OCI-LY1 (cell line): ENCODE data around the gene PPP2R2D.

Experiments
- EZH2 ChIP-seq: fragments of 200-600 bp; sonication (generic), shearing (Covaris generic); IDR thresholded peaks from 2 replicates; pipeline ENCODE4 v1.8.0; 2017; ENCODE audit warnings: borderline replicate concordance, mixed run types, mild to moderate bottlenecking, antibody characterized with exemption, low read length, moderate library complexity, mixed read lengths
- TF ChIP-seq, protein P1 (sequence below): fragments of 200-600 bp; sonication (generic), shearing (Covaris generic); IDR thresholded peaks from 2 replicates; pipeline ENCODE4 v1.5.1; 2017; ENCODE audit warnings: mild to moderate bottlenecking, antibody characterized with exemption, low read length, moderate library complexity, mixed read lengths

DNA sequence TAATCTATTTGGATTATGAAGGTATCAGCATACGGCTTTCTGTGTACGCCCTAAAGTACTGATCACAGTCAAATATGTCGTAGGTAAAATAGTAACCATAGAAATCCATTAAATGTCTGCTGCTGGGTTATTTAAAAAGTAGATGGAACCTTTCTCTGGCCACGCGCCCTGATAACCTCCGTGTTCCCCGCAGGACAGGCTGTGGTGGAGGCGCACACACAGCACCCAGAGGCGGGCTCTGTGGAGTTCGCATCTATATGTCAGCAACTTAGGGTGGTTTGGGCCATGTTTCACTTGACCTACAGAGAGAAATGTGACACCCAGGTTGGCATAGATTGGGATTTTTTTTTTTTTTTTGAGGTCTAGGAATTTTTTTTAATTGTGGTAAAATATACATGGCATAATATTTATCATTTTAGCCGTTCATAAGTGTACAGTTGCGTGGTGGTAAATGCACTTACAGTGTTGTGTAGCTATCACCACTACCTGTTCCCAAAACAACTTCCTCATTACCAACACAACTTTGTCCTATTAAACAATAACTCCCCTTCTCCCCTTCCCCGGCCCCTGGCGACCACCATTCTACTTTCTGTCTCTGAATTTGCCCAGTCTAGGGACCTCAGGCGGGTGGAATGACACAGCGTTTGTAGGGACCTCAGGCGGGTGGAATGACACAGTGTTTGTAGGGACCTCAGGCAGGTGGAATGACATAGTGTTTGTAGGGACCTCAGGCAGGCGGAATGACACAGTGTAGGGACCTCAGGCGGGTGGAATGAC lies 15.4 kb downstream of the PPP2R2D start:
- TF ChIP-seq, protein P1, sequence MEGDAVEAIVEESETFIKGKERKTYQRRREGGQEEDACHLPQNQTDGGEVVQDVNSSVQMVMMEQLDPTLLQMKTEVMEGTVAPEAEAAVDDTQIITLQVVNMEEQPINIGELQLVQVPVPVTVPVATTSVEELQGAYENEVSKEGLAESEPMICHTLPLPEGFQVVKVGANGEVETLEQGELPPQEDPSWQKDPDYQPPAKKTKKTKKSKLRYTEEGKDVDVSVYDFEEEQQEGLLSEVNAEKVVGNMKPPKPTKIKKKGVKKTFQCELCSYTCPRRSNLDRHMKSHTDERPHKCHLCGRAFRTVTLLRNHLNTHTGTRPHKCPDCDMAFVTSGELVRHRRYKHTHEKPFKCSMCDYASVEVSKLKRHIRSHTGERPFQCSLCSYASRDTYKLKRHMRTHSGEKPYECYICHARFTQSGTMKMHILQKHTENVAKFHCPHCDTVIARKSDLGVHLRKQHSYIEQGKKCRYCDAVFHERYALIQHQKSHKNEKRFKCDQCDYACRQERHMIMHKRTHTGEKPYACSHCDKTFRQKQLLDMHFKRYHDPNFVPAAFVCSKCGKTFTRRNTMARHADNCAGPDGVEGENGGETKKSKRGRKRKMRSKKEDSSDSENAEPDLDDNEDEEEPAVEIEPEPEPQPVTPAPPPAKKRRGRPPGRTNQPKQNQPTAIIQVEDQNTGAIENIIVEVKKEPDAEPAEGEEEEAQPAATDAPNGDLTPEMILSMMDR, result no peak
- no peak for TF ChIP-seq EZH2
